ENCODE results near the gene TERB1.
"Not testable (repeated sequence)": the region's sequence is repeated elsewhere in the genome, so short reads cannot be mapped to it uniquely, and the experiment has no call there.

The TERB1 gene

GRCh38 chr16:66802159-66802558, 775 bp upstream of the TERB1 start:
- no peak for DNase-seq (ENCODE audit: low read depth)

GRCh38 chr16:66800856-66801255, 528 bp downstream of the TERB1 start:
- no peak for TF ChIP-seq CTCF (conservative IDR thresholded peaks at IDR 0.05; ENCODE audit: control insufficient read depth, insufficient read depth, low read depth, low read length)
- DNase-seq (ENCODE audit: low read depth) = no peak
- no peak overlapping the region for H3K4me3 ChIP-seq (ENCODE audit: control insufficient read depth, low read depth, low read length)

More at GRCh38 chr16:66802159-66802558, 775 bp upstream of the TERB1 start:
- TF ChIP-seq CTCF (conservative IDR thresholded peaks at IDR 0.05; ENCODE audit: control insufficient read depth, insufficient read depth, low read depth, low read length) = no peak
- no peak overlapping the region for H3K4me3 ChIP-seq (ENCODE audit: control insufficient read depth, low read depth, low read length)

- no peak for TF ChIP-seq CTCF (conservative IDR thresholded peaks at IDR 0.05; ENCODE audit: control insufficient read depth, insufficient read depth, low read depth, low read length)
- peak; percentile 11 for DNase-seq (ENCODE audit: low read depth)
- no peak overlapping the region for H3K4me3 ChIP-seq (ENCODE audit: control insufficient read depth, low read depth, low read length)
Observed at GRCh38 chr16:66798161-66798560, 3.2 kb downstream of the TERB1 start.

GRCh38 chr16:66793984-66794383, 7.4 kb downstream of the TERB1 start:
- H3K4me3 ChIP-seq (ENCODE audit: control insufficient read depth, low read depth, low read length) = not testable (repeated sequence)

GRCh38 chr16:66790130-66790733, 11.2 kb downstream of the TERB1 start:
- no peak for DNase-seq (ENCODE audit: low read depth)
- TF ChIP-seq CTCF (conservative IDR thresholded peaks at IDR 0.05; ENCODE audit: control insufficient read depth, insufficient read depth, low read depth, low read length) = no peak
- no peak overlapping the region for H3K4me3 ChIP-seq (ENCODE audit: control insufficient read depth, low read depth, low read length)

More at GRCh38 chr16:66793984-66794383, 7.4 kb downstream of the TERB1 start:
- DNase-seq (ENCODE audit: low read depth) = not testable (repeated sequence)

- H3K4me3 ChIP-seq (ENCODE audit: control insufficient read depth, low read depth, low read length) = no peak overlapping the region
- no peak for DNase-seq (ENCODE audit: low read depth)
- TF ChIP-seq CTCF (conservative IDR thresholded peaks at IDR 0.05; ENCODE audit: control insufficient read depth, insufficient read depth, low read depth, low read length) = no peak
Observed at GRCh38 chr16:66787427-66787826, 14.0 kb downstream of the TERB1 start.

- TF ChIP-seq CTCF (conservative IDR thresholded peaks at IDR 0.05; ENCODE audit: control insufficient read depth, insufficient read depth, low read depth, low read length) = no peak
- no peak overlapping the region for H3K4me3 ChIP-seq (ENCODE audit: control insufficient read depth, low read depth, low read length)
- DNase-seq (ENCODE audit: low read depth) = no peak
Observed at GRCh38 chr16:66786551-66786950, 14.8 kb downstream of the TERB1 start.

Measured in fibroblast of mammary gland (primary cell).